ENCODE measurements around the gene CLEC16A.

DNA sequence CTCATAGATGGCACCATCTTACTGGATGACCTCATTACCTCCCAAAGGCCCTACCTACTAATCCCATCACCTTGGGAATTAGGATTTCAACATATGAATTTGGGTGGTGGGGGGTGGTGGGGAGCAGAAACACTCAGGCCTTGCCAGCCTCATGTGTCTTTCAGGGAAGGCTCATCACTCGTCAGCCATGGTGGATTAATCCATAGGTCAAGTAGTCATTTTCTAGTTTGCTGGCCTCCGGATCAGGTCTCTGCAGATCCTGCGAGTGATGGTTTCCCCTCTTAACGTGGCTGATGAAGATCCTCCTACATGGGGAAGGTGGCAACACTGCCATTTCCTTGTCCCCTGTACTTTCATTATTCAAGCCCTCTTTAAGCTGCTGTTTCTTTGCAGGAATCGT is 101.1 kb downstream of the CLEC16A start:
- TF ChIP-seq, protein P1, sequence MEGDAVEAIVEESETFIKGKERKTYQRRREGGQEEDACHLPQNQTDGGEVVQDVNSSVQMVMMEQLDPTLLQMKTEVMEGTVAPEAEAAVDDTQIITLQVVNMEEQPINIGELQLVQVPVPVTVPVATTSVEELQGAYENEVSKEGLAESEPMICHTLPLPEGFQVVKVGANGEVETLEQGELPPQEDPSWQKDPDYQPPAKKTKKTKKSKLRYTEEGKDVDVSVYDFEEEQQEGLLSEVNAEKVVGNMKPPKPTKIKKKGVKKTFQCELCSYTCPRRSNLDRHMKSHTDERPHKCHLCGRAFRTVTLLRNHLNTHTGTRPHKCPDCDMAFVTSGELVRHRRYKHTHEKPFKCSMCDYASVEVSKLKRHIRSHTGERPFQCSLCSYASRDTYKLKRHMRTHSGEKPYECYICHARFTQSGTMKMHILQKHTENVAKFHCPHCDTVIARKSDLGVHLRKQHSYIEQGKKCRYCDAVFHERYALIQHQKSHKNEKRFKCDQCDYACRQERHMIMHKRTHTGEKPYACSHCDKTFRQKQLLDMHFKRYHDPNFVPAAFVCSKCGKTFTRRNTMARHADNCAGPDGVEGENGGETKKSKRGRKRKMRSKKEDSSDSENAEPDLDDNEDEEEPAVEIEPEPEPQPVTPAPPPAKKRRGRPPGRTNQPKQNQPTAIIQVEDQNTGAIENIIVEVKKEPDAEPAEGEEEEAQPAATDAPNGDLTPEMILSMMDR (IDR thresholded peaks at IDR 0.05; ENCODE audit: insufficient read depth, low read length) = no peak
- TF ChIP-seq, protein P2, sequence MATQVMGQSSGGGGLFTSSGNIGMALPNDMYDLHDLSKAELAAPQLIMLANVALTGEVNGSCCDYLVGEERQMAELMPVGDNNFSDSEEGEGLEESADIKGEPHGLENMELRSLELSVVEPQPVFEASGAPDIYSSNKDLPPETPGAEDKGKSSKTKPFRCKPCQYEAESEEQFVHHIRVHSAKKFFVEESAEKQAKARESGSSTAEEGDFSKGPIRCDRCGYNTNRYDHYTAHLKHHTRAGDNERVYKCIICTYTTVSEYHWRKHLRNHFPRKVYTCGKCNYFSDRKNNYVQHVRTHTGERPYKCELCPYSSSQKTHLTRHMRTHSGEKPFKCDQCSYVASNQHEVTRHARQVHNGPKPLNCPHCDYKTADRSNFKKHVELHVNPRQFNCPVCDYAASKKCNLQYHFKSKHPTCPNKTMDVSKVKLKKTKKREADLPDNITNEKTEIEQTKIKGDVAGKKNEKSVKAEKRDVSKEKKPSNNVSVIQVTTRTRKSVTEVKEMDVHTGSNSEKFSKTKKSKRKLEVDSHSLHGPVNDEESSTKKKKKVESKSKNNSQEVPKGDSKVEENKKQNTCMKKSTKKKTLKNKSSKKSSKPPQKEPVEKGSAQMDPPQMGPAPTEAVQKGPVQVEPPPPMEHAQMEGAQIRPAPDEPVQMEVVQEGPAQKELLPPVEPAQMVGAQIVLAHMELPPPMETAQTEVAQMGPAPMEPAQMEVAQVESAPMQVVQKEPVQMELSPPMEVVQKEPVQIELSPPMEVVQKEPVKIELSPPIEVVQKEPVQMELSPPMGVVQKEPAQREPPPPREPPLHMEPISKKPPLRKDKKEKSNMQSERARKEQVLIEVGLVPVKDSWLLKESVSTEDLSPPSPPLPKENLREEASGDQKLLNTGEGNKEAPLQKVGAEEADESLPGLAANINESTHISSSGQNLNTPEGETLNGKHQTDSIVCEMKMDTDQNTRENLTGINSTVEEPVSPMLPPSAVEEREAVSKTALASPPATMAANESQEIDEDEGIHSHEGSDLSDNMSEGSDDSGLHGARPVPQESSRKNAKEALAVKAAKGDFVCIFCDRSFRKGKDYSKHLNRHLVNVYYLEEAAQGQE (IDR thresholded peaks at IDR 0.05; ENCODE audit: insufficient replicate concordance, low read depth) = no peak
- TF ChIP-seq POLR2AphosphoS5 (IDR thresholded peaks at IDR 0.05; ENCODE audit: low read depth) = no peak
- no peak for TF ChIP-seq GABPA (IDR thresholded peaks at IDR 0.05; ENCODE audit: low read depth)

Measured in HL-60 (cell line).